ENCODE data around the gene MBOAT7.

MBOAT7 gene

GRCh38 chr19:54149021-54149812 is 40.2 kb downstream of the MBOAT7 start:
- H3K4me2 ChIP-seq (ENCODE audit: low read length), result no peak overlapping the region
- no peaks in the 10 kb centered on the region for H3K4me1 ChIP-seq (ENCODE audit: insufficient read depth, low read length, severe bottlenecking)
- no peak overlapping the region for H2AFZ ChIP-seq (ENCODE audit: low read length)
- peaks cover 98% of the 10 kb centered on the region for H3K36me3 ChIP-seq (ENCODE audit: insufficient read depth, low read length)
- no peak overlapping the region for H3K4me3 ChIP-seq (ENCODE audit: low read depth, low read length, poor library complexity, severe bottlenecking)
- H3F3A ChIP-seq (ENCODE audit: insufficient read depth, low read length), result no peaks in the 10 kb centered on the region
- no peak overlapping the region for H3K27ac ChIP-seq (ENCODE audit: low read depth, low read length, poor library complexity, severe bottlenecking)
- no peaks in the 10 kb centered on the region for H4K20me1 ChIP-seq (ENCODE audit: insufficient read depth, low read length)
- no peak overlapping the region for H3K9ac ChIP-seq (ENCODE audit: low read length)
- H3K79me2 ChIP-seq (ENCODE audit: insufficient read depth, low read length), result no peaks in the 10 kb centered on the region
- no peaks in the 10 kb centered on the region for H3K27me3 ChIP-seq (ENCODE audit: insufficient read depth, low read length)
- H3K9me2 ChIP-seq (ENCODE audit: low read depth, low read length), result no peaks in the 10 kb centered on the region
- no peaks in the 10 kb centered on the region for H3K9me3 ChIP-seq (ENCODE audit: low read length)
- TF ChIP-seq EZH2 (IDR thresholded peaks at IDR 0.05; ENCODE audit: borderline replicate concordance, low read length) (no peak), CTCF (IDR thresholded peaks at IDR 0.05; ENCODE audit: low read length) (no peak)

DNA sequence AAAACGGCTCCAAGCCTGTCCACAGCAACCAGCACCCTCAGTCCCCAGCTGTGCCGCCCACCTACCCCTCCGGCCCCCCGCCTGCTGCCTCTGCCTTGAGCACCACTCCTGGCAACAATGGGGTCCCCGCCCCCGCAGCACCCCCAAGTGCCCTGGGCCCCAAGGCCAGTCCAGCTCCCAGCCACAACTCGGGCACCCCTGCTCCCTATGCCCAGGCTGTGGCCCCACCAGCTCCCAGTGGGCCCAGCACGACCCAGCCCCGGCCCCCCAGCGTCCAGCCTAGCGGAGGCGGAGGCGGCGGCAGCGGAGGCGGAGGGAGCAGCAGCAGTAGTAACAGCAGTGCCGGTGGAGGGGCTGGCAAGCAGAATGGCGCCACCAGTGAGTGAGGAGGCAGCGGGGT is 41.2 kb downstream of the MBOAT7 start:
- no peaks in the 10 kb centered on the region for H3K4me1 ChIP-seq (ENCODE audit: insufficient read depth, low read length, severe bottlenecking)
- TF ChIP-seq CTCF (IDR thresholded peaks at IDR 0.05; ENCODE audit: low read length), result no peak
- TF ChIP-seq EZH2 (IDR thresholded peaks at IDR 0.05; ENCODE audit: borderline replicate concordance, low read length), result no peak
- no peaks in the 10 kb centered on the region for H3K9me2 ChIP-seq (ENCODE audit: low read depth, low read length)
- no peak overlapping the region for H2AFZ ChIP-seq (ENCODE audit: low read length)
- H3K9ac ChIP-seq (ENCODE audit: low read length), result no peak overlapping the region
- no peaks in the 10 kb centered on the region for H3K79me2 ChIP-seq (ENCODE audit: insufficient read depth, low read length)
- no peak overlapping the region for H3K4me2 ChIP-seq (ENCODE audit: low read length)
- peaks cover 98% of the 10 kb centered on the region for H3K36me3 ChIP-seq (ENCODE audit: insufficient read depth, low read length)
- no peaks in the 10 kb centered on the region for H3K9me3 ChIP-seq (ENCODE audit: low read length)
- H4K20me1 ChIP-seq (ENCODE audit: insufficient read depth, low read length), result no peaks in the 10 kb centered on the region
- no peaks in the 10 kb centered on the region for H3F3A ChIP-seq (ENCODE audit: insufficient read depth, low read length)
- no peaks in the 10 kb centered on the region for H3K27me3 ChIP-seq (ENCODE audit: insufficient read depth, low read length)
- H3K27ac ChIP-seq (ENCODE audit: low read depth, low read length, poor library complexity, severe bottlenecking), result no peak overlapping the region
- no peak overlapping the region for H3K4me3 ChIP-seq (ENCODE audit: low read depth, low read length, poor library complexity, severe bottlenecking)

GRCh38 chr19:54147676-54148075 is 41.7 kb downstream of the MBOAT7 start:
- Histone ChIP-seq H3K27me3 (ENCODE audit: insufficient read depth, low read length) (no peaks in the 10 kb centered on the region), H3K9ac (ENCODE audit: low read length) (no peak overlapping the region), H3K4me1 (ENCODE audit: insufficient read depth, low read length, severe bottlenecking) (no peaks in the 10 kb centered on the region), H3K27ac (ENCODE audit: low read depth, low read length, poor library complexity, severe bottlenecking) (no peak overlapping the region), H3K36me3 (ENCODE audit: insufficient read depth, low read length) (peaks cover 98% of the 10 kb centered on the region), H3K4me2 (ENCODE audit: low read length) (no peak overlapping the region), H3K9me3 (ENCODE audit: low read length) (no peaks in the 10 kb centered on the region), H3K9me2 (ENCODE audit: low read depth, low read length) (no peaks in the 10 kb centered on the region), H3K79me2 (ENCODE audit: insufficient read depth, low read length) (no peaks in the 10 kb centered on the region), H2AFZ (ENCODE audit: low read length) (no peak overlapping the region), H4K20me1 (ENCODE audit: insufficient read depth, low read length) (no peaks in the 10 kb centered on the region), H3K4me3 (ENCODE audit: low read depth, low read length, poor library complexity, severe bottlenecking) (no peak overlapping the region), H3F3A (ENCODE audit: insufficient read depth, low read length) (no peaks in the 10 kb centered on the region)
- TF ChIP-seq CTCF (IDR thresholded peaks at IDR 0.05; ENCODE audit: low read length) (no peak), EZH2 (IDR thresholded peaks at IDR 0.05; ENCODE audit: borderline replicate concordance, low read length) (no peak)
